ENCODE results near the gene WFDC1.

DNA sequence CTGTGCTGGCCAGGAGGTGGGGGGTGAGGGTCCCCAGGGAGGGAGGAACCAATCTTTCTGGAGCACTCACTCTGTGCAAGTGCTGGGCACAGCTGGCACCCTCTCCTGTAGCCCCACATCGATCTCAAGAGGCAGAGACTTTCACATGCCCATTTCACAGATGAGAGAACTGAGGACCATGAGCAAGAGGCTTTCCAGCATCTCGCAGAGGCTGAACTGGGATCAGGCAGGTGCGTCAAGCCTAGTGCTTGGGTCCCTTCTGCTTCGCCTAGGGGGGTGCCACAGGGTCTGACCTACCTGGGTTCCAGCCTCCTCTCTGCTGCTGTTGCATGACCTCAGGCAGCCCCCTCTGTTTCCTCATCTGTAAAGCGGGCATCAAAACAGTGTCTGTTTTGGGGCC lies 1.3 kb upstream of the WFDC1 start:
- TF ChIP-seq, protein P1, sequence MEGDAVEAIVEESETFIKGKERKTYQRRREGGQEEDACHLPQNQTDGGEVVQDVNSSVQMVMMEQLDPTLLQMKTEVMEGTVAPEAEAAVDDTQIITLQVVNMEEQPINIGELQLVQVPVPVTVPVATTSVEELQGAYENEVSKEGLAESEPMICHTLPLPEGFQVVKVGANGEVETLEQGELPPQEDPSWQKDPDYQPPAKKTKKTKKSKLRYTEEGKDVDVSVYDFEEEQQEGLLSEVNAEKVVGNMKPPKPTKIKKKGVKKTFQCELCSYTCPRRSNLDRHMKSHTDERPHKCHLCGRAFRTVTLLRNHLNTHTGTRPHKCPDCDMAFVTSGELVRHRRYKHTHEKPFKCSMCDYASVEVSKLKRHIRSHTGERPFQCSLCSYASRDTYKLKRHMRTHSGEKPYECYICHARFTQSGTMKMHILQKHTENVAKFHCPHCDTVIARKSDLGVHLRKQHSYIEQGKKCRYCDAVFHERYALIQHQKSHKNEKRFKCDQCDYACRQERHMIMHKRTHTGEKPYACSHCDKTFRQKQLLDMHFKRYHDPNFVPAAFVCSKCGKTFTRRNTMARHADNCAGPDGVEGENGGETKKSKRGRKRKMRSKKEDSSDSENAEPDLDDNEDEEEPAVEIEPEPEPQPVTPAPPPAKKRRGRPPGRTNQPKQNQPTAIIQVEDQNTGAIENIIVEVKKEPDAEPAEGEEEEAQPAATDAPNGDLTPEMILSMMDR (IDR thresholded peaks at IDR 0.05; ENCODE audit: borderline replicate concordance, extremely low read depth, low read length, poor library complexity, severe bottlenecking): no peak
- no peak for TF ChIP-seq EZH2 (IDR thresholded peaks at IDR 0.05; ENCODE audit: borderline replicate concordance, low read depth, low read length, severe bottlenecking)

Measured in DND-41 (cell line).